ENCODE measurements around the gene DNAJB9. TPM values are rescaled to one million over a fixed set of nuclear protein-coding genes. Genes with fewer than 3 reads are reported as not detected.

DNAJB9 gene
- total and polyA plus RNA-seq, 2 donors (not counting 1 experiment from before 2014, with no cell fraction given) = 8.3 to 52.4 TPM

DNA sequence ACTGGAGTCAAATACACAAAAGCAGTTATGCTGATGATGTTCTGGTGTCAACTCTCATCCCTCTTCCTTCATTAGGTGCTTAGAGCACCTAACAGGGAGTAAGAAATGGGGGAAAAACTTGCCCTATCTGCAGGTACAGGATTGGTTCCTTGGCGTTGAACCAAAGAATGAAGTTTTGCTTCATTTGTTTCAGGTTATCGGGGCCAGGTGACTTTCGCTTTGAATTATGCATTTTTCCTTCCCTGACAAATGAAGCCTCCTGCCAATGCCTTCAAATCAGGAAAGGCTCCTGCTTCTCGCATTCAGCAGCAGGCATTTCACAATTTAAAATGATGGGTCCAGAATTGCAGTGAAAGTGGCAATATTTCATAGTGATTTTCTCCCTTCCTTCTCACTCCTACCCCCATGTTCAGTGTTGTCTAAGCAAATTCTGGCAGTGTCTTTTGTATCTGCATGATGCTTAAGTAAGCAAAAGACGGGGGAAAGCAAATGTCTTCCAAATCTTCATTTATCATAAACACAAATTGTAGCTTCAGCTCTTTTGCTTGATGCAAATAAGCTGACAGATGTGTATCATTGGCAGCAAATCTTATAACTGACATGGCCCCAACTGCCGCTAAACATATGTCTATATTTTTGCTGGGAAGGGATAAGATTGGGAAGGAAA lies 29.4 kb downstream of the DNAJB9 start:
- H3K36me3 ChIP-seq (ENCODE audit: control insufficient read depth, insufficient read depth, low read length) = no peaks in the 10 kb centered on the region
- no peaks in the 10 kb centered on the region for H3K79me2 ChIP-seq (ENCODE audit: control insufficient read depth, insufficient read depth, low read length)
- no peak overlapping the region for H3K9ac ChIP-seq (ENCODE audit: insufficient read depth, low read length)
- H3K4me1 ChIP-seq (ENCODE audit: control insufficient read depth, extremely low read depth, insufficient read depth, low read length) = no peaks in the 10 kb centered on the region
- no peak overlapping the region for H3K4me2 ChIP-seq (ENCODE audit: extremely low read depth, insufficient read depth, low read length)
- no peak overlapping the region for H3K27ac ChIP-seq (ENCODE audit: insufficient read depth, low read length)
- no peaks in the 10 kb centered on the region for H3K27me3 ChIP-seq (ENCODE audit: control insufficient read depth, insufficient read depth, low read length)
- no peak overlapping the region for H2AFZ ChIP-seq (ENCODE audit: low read length)
- no peak overlapping the region for H3K4me3 ChIP-seq (replicated peaks in 1 of 4; ENCODE audit: control extremely low read depth in 1 of 4, insufficient read depth in 1 of 4, low read depth in 3 of 4, low read length in 4 of 4)
- H4K20me1 ChIP-seq (ENCODE audit: control insufficient read depth, extremely low read depth, insufficient read depth, low read length) = no peaks in the 10 kb centered on the region
- TF ChIP-seq, protein P1, sequence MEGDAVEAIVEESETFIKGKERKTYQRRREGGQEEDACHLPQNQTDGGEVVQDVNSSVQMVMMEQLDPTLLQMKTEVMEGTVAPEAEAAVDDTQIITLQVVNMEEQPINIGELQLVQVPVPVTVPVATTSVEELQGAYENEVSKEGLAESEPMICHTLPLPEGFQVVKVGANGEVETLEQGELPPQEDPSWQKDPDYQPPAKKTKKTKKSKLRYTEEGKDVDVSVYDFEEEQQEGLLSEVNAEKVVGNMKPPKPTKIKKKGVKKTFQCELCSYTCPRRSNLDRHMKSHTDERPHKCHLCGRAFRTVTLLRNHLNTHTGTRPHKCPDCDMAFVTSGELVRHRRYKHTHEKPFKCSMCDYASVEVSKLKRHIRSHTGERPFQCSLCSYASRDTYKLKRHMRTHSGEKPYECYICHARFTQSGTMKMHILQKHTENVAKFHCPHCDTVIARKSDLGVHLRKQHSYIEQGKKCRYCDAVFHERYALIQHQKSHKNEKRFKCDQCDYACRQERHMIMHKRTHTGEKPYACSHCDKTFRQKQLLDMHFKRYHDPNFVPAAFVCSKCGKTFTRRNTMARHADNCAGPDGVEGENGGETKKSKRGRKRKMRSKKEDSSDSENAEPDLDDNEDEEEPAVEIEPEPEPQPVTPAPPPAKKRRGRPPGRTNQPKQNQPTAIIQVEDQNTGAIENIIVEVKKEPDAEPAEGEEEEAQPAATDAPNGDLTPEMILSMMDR (conservative IDR thresholded peaks at IDR 0.05 in 1 of 2, IDR thresholded peaks at IDR 0.05 in 1 of 2; ENCODE audit: low read depth in 1 of 2, low read length in 2 of 2) = no peak
- TF ChIP-seq EZH2 (IDR thresholded peaks at IDR 0.05; ENCODE audit: low read length, missing control alignments) = no peak
- DNase-seq (ENCODE audit: low read depth in 2 of 2) = no peak
- no peaks in the 10 kb centered on the region for H3K9me3 ChIP-seq (ENCODE audit: control insufficient read depth, insufficient read depth, low read depth, low read length)

DNA sequence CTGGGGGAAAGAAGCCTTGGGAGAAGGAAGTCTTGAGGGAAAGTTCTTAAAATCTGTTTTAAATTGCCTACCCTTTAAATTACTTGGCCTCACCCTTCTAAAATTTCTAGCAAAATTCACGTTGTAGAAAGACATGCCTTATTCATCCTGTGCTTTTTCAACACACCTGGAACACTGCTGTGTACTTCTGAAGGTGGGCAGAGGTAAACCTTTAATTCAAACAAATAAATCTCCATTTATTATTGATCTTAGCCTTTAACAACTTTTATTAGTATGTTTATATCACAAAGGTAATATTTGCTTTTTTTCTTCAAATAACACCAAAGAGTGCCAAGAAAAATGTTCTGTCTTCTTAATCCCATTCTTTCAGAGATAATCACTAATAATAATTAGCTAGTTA lies 30.7 kb downstream of the DNAJB9 start:
- no peaks in the 10 kb centered on the region for H3K27me3 ChIP-seq (ENCODE audit: control insufficient read depth, insufficient read depth, low read length)
- no peak for DNase-seq (ENCODE audit: low read depth in 2 of 2)
- no peaks in the 10 kb centered on the region for H3K79me2 ChIP-seq (ENCODE audit: control insufficient read depth, insufficient read depth, low read length)
- TF ChIP-seq, protein P1 (conservative IDR thresholded peaks at IDR 0.05 in 1 of 2, IDR thresholded peaks at IDR 0.05 in 1 of 2; ENCODE audit: low read depth in 1 of 2, low read length in 2 of 2) = no peak
- no peak for TF ChIP-seq EZH2 (IDR thresholded peaks at IDR 0.05; ENCODE audit: low read length, missing control alignments)
- no peak overlapping the region for H2AFZ ChIP-seq (ENCODE audit: low read length)
- no peak overlapping the region for H3K4me2 ChIP-seq (ENCODE audit: extremely low read depth, insufficient read depth, low read length)
- H3K9ac ChIP-seq (ENCODE audit: insufficient read depth, low read length) = no peak overlapping the region
- H3K27ac ChIP-seq (ENCODE audit: insufficient read depth, low read length) = no peak overlapping the region
- no peaks in the 10 kb centered on the region for H3K4me1 ChIP-seq (ENCODE audit: control insufficient read depth, extremely low read depth, insufficient read depth, low read length)
- H3K9me3 ChIP-seq (ENCODE audit: control insufficient read depth, insufficient read depth, low read depth, low read length) = no peaks in the 10 kb centered on the region
- H3K36me3 ChIP-seq (ENCODE audit: control insufficient read depth, insufficient read depth, low read length) = no peaks in the 10 kb centered on the region
- H3K4me3 ChIP-seq (replicated peaks in 1 of 4; ENCODE audit: control extremely low read depth in 1 of 4, insufficient read depth in 1 of 4, low read depth in 3 of 4, low read length in 4 of 4) = no peak overlapping the region
- H4K20me1 ChIP-seq (ENCODE audit: control insufficient read depth, extremely low read depth, insufficient read depth, low read length) = no peaks in the 10 kb centered on the region

DNA sequence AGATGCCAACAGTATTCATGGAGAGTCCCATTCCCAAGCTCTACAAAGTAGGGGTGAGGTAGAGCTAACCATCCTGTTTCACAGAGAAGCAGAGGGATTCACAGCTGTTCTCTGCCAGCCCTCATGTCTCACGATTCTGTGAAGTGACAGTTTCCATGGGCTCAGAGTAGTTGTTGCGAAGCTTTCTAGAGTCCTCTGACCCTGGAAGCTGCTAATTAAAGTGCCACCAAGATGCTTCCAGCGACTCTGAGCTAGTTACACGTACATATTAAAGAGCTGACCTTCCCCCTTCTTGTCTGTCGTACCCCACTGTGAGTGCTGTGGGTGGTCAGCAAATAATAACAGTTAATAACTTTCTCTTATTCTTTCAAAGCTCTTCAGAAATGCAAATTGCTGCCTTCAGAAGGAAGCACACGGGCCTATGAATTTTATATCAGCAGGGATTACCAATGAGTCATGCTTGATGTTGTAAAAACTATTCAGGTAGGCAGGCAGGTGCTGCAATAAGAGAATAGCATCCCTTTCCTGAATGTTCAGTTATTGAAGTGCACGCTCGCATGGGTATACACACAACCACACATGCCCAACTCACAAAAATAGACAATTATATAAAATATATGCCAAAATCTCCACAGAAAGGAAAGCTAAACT lies 34.1 kb downstream of the DNAJB9 start:
- TF ChIP-seq, protein P1 (conservative IDR thresholded peaks at IDR 0.05 in 1 of 2, IDR thresholded peaks at IDR 0.05 in 1 of 2; ENCODE audit: low read depth in 1 of 2, low read length in 2 of 2) = no peak
- no peak for TF ChIP-seq EZH2 (IDR thresholded peaks at IDR 0.05; ENCODE audit: low read length, missing control alignments)
- H2AFZ ChIP-seq (ENCODE audit: low read length) = no peak overlapping the region

More for the DNA sequence above, 34.1 kb downstream of the DNAJB9 start:
- H3K27ac ChIP-seq (ENCODE audit: insufficient read depth, low read length) = no peak overlapping the region
- DNase-seq (ENCODE audit: low read depth in 2 of 2) = no peak
- no peaks in the 10 kb centered on the region for H3K4me1 ChIP-seq (ENCODE audit: control insufficient read depth, extremely low read depth, insufficient read depth, low read length)
- H3K9me3 ChIP-seq (ENCODE audit: control insufficient read depth, insufficient read depth, low read depth, low read length) = no peaks in the 10 kb centered on the region
- no peak overlapping the region for H3K9ac ChIP-seq (ENCODE audit: insufficient read depth, low read length)
- H3K79me2 ChIP-seq (ENCODE audit: control insufficient read depth, insufficient read depth, low read length) = no peaks in the 10 kb centered on the region
- no peaks in the 10 kb centered on the region for H4K20me1 ChIP-seq (ENCODE audit: control insufficient read depth, extremely low read depth, insufficient read depth, low read length)
- no peak overlapping the region for H3K4me3 ChIP-seq (replicated peaks in 1 of 4; ENCODE audit: control extremely low read depth in 1 of 4, insufficient read depth in 1 of 4, low read depth in 3 of 4, low read length in 4 of 4)
- H3K36me3 ChIP-seq (ENCODE audit: control insufficient read depth, insufficient read depth, low read length) = no peaks in the 10 kb centered on the region
- no peak overlapping the region for H3K4me2 ChIP-seq (ENCODE audit: extremely low read depth, insufficient read depth, low read length)
- H3K27me3 ChIP-seq (ENCODE audit: control insufficient read depth, insufficient read depth, low read length) = peaks cover 2% of the 10 kb centered on the region
